DOHH2 (cell line): Measurements from ENCODE around the gene IL19.

Experiments used
- CTCF ChIP-seq: fragments of 200-600 bp; sonication (generic); IDR thresholded peaks from one replicate; pipeline ENCODE4 v1.5.1; 2014; ENCODE audit warnings: antibody characterized with exemption, mild to moderate bottlenecking, low read depth, low read length; ENCODE audit not compliant: poor library complexity, severe bottlenecking
- EZH2phosphoT487 ChIP-seq: fragments of 200-600 bp; sonication (generic); IDR thresholded peaks from 2 replicates; pipeline ENCODE4 v1.6.1; 2017; ENCODE audit warnings: borderline replicate concordance, mild to moderate bottlenecking, antibody characterized with exemption, low read length, moderate library complexity, mixed read lengths

DNA sequence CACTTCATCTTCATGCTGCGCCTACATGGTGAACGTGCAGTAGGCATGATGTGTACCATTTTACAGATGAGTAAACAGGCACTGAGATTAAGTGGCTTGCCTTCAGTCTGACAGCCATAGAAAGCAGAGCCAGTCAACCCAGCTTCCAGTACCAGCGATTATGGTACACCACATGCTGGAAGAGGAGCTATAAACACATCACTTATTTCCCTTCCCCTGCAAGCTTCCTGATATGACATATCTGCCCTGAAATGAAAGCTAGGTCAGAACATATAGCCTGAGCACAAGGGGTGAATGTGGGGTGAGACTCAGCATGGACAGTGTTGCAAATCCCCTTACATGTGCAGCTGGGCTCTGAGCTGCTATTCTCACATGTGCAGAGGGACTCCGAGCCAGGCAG lies 61.1 kb downstream of the IL19 start:
- TF ChIP-seq CTCF (no peak), EZH2phosphoT487 (no peak)
